Mononuclear cell (primary cell): ENCODE measurements around the gene IL27RA. TPM values are rescaled to one million over a fixed set of nuclear protein-coding genes. Genes with fewer than 3 reads are reported as not detected.
A peak's percentile ranks its signal among the peaks of the same experiment; 100 is the strongest.
"Not testable (repeated sequence)": the region's sequence is repeated elsewhere in the genome, so short reads cannot be mapped to it uniquely, and the experiment has no call there.

Experiments used
- H3K27me3 ChIP-seq: 2 replicates; pipeline ENCODE4 v1.6.0; 2011; ENCODE audit warnings: low read length, control low read depth; ENCODE audit not compliant: insufficient read depth
- H3K4me1 ChIP-seq: 2 replicates; pipeline ENCODE4 v1.5.1; 2011; ENCODE audit warnings: mild to moderate bottlenecking, low read length, control low read depth; ENCODE audit not compliant: insufficient read depth
- H3K4me3 ChIP-seq: 2 replicates; pipeline ENCODE4 v1.5.1; 2011; ENCODE audit warnings: mild to moderate bottlenecking, low read length, moderate library complexity
- H3K9me3 ChIP-seq: 2 replicates; pipeline ENCODE4 v1.5.1; 2011; ENCODE audit warnings: low read depth, mild to moderate bottlenecking, control low read depth, low read length
- total RNA-seq: library from RNA; depleted of rRNA; stranded (reverse); fragments of >200 nt; gene quantifications from one replicate; pipeline ENCODE4 v1.2.3, GENCODE V29; 2012

The IL27RA gene
- total RNA-seq, 1 donor = 18.5 TPM

DNA sequence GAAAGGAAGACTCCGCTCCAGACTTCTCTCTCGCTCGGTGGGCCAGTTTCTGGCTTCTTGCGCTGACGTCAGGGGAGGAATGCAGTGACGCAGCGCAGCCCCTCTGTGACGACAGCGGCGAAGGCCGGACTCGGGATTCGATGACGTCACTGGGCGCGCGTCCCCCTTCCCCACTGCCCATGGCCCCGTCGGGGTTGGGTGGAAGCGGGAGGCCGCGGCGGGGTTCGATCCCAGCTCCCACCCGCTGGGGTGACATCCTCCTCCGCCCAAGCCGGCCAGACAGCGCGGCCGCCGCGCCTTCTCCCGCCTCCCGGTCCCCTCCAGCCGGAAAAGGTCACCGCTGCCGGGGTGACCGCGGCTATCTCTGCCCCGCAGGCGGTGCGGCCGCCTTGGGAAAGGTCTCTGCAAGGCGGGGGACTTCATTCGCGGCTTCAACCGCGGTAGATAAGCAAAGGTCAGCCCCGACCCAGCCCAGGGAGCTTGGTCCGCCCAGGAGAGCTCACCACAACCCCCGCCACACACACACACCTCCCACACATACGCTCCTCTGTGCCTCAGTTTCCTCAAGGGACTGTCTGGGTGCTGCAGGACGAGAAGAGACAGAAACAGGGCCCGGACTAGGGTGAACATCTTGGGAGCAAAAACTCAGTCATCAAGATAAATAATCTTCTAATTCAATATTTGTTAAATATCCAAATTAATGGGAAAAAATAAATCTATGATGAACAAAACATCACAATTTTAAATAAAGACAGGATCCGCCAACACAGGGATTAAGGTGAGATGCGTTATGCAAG is 24.6 kb upstream of the IL27RA start:
- peak overlapping the region; percentile 82 for H3K4me3 ChIP-seq
- H3K4me1 ChIP-seq = peaks cover 40% of the 10 kb centered on the region
- H3K9me3 ChIP-seq = no peaks in the 10 kb centered on the region
- H3K27me3 ChIP-seq = no peaks in the 10 kb centered on the region

DNA sequence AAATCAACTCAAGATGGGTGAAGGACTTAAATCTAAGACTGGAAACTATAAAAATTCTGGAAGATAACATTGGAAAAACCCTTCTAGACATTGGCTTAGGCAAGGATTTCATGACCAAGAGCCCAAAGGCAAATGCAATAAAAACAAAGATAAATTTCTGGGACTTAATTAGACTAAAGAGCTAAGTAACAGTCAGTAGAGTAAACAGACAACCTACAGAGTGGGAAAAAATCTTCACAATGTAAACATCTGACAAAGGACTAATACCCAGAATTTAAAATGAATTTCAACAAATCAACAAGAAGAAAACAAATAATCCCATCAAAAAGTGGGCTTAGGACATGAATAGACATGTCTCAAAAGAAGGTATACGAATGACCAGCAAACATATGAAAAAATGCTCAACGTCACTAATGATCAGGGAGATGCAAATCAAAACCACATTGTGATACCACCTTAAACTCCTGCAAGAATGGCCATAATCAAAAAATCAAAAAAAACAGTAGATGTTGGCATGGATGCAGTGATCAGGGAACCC is 19.1 kb upstream of the IL27RA start:
- H3K4me1 ChIP-seq = peaks cover 23% of the 10 kb centered on the region
- H3K27me3 ChIP-seq = no peaks in the 10 kb centered on the region
- no peaks in the 10 kb centered on the region for H3K9me3 ChIP-seq
- H3K4me3 ChIP-seq = no peak overlapping the region

DNA sequence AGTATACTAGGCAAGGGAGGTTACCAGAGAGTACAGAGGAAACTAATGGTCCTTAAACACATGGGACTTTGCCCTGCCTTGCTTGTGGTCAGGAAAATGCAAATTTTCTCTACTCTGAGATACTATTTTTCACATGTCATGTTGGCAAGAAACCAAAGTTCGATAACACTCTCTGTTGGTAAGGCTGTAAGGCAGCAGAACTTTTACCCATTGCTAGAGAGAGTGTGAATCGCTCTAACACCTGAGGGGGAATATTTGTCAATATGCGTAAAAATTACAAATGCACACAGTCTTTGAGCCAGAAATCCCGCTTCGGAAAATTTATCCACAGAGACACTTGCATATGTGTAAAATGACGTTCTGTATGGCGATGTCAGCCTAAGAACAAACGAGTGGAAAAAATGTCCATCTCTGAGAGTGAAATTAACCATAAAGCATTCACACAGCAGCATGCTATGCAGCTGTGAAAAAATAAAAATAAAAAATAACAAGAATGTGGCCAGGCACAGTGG is 16.0 kb upstream of the IL27RA start:
- Histone ChIP-seq H3K4me3 (no peak overlapping the region), H3K27me3 (no peaks in the 10 kb centered on the region), H3K4me1 (peaks cover 43% of the 10 kb centered on the region)

DNA sequence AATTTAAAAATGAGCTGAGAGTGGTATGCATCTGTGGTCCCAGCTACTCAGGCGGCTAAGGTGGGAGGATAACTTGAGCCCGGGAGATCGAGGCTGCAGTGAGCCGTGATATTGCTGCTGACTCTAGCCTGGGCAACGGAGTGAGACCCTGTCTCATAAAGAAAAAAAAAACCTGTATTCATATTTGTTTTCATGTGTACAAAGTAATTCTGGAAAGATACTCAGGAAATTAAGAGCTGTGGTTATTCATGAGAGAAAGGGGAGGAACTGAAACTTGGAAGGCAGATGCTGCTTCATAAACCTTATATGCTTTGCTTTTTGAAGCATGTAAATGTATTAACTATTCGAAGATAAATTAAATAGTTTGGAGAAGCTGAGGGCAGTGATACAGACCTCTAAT is 12.5 kb upstream of the IL27RA start:
- no peak overlapping the region for H3K4me3 ChIP-seq
- peaks cover 56% of the 10 kb centered on the region for H3K4me1 ChIP-seq
- H3K27me3 ChIP-seq = no peaks in the 10 kb centered on the region
- no peaks in the 10 kb centered on the region for H3K9me3 ChIP-seq

More for the DNA sequence above, 16.0 kb upstream of the IL27RA start:
- no peaks in the 10 kb centered on the region for H3K9me3 ChIP-seq

DNA sequence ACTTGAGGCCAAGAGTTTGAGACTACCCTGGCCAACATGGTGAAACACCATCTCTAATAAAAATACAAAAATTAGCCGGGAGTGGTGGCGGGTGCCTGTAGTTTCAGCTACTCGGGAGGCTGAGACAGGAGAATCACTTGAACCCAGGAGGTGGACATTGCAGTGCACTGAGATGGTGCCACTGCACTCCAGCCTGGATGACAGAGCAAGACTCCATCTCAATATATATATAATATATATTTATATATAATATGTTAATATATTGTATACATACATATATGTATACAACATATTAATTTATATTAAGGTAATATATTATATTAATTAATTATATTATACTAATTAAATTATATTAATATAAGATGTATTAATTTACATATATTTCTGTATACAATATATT is 11.8 kb upstream of the IL27RA start:
- H3K27me3 ChIP-seq, H3K4me3 ChIP-seq, H3K9me3 ChIP-seq: not testable (repeated sequence)
- peaks cover 59% of the 10 kb centered on the region for H3K4me1 ChIP-seq

DNA sequence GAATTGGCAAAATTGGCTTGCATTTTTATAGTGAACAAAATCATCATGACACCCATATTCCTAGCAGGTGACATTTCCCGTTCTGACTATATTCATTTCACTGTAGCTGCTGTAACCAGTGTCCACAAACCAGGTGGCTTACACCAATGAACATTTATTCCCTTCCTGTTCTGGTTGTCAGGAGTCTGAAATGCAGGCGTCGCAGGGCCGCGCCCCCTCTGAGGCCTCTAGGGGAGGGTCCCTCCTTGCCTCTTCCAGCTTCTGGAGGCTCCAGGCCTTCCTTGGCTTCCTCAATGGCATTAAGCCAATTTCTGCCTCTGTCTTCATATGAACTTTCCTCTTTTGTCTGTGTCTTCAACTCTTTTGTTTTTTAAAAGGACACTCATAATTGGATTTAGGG is 10.1 kb upstream of the IL27RA start:
- peaks cover 64% of the 10 kb centered on the region for H3K4me1 ChIP-seq
- H3K9me3 ChIP-seq = no peaks in the 10 kb centered on the region

DNA sequence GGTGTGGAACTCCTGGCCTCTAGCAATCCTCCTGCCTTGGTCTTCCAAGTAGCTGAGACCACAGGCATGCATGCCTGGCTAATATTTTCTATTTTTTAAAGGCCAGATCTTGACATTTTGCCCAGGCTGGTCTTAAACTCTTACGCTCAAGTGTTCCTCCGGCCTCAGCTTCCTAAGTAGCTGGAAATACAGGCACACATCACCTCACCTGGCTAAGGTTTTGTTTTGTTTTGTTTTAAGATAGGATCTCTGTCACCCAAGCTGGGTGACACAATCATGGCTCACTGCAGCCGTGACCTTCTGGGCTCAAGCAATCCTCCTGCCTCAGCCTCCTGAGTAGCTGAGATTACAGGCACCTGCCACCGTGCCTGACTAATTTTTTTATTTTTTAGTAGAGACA is 9.1 kb upstream of the IL27RA start:
- Histone ChIP-seq H3K4me1 (peaks cover 60% of the 10 kb centered on the region), H3K27me3 (no peaks in the 10 kb centered on the region), H3K4me3 (no peak overlapping the region), H3K9me3 (no peaks in the 10 kb centered on the region)

More for the DNA sequence above, 10.1 kb upstream of the IL27RA start:
- H3K27me3 ChIP-seq = no peaks in the 10 kb centered on the region
- no peak overlapping the region for H3K4me3 ChIP-seq

DNA sequence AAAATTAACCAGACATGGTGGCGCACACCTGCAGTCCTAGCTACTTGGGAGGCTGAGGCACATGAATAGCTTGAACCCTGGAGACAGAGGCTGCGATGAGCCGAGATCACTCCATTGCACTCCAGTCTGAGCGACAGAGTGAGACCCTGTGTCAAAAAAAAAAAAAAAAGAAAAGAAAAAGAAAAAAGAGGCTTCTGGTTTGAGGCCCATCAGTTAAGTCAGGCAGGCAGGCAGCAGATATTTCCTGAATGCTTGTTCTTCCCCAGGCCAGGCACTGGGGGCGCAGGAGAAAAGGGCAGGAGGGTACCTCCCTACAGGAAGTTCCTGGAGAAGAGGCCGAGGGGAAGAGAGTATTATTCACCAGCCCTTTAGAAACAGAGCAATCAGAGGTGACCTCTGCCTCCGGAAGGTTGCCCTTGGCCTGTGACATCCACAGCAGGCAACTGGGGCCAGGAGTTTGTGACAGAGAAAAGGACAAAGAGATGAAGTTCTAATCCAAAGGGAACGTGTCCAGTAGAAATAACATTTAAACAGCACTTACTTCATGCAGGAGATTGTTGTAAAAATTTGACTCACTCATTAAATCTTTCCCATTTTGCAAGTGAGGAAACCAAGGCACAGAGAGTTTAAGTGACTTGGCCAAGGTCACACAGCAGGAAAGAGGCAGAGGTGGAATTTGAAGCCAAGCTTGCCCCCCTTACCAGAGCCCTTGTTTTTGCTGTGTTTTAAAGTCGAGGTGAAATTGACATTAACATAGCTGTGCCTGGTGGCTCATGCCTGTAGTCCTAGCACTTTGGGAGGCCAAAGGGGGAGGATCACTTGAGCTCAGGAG is 7.9 kb upstream of the IL27RA start:
- Histone ChIP-seq H3K4me1 (peaks cover 48% of the 10 kb centered on the region), H3K27me3 (no peaks in the 10 kb centered on the region), H3K4me3 (no peak overlapping the region), H3K9me3 (no peaks in the 10 kb centered on the region)

DNA sequence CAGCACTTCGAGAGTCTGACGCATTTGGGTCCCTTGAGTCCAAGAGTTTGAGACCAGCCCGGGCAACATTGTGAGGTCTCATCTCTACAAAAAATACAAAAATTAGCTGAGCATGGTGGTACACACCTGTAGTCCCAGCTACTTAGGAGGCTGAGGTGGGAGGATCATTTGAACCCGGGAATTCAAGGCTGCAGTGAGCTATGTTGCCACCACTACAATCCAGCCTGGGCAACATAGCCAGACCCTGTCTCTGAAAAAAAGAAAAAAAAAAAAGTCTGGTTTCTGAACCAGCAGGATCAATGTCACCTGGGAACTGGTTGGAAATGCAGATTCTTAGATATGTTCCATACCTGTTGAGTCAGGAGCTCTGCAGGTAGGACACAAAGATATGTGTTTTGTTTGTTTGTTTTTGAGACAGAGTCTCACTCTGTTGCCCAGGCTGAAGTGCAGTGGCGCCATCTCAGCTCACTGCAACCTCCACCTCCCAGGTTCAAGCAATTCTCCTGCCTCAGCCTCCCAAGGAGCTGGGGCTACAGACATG is 4.8 kb upstream of the IL27RA start:
- H3K4me1 ChIP-seq = peaks cover 49% of the 10 kb centered on the region

DNA sequence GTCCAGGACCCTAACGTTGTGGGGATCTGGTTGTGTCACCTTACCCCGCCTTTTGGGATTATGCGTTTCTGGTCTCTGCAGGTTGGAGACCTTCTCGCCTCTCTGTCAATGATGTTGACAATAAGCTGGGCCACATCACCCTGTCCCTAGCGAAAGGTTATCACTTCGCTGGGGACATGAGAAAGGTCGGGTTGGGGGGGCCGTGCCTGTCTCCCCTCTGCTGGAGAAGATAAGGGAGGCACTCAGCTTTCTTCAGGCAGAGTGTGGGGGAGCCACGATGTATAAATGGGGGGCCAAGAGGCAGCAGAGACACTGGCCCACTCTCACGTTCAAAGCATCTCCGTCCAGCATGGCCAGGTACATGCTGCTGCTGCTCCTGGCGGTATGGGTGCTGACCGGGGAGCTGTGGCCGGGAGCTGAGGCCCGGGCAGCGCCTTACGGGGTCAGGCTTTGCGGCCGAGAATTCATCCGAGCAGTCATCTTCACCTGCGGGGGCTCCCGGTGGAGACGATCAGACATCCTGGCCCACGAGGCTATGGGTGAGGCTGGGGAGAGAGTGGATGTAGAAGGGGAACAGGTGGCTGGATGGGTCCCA is 3.6 kb upstream of the IL27RA start, which contains the start of gene RLN3:
TSS of gene RLN3 (plus strand) at position 293 of the 595 bp plus-strand sequence. CDS start at position 350, 57 bp downstream.
- Histone ChIP-seq H3K27me3 (no peaks in the 10 kb centered on the region), H3K4me3 (no peak within 1 kb of the TSS), H3K4me1 (peaks cover 59% of the 10 kb centered on the region), H3K9me3 (no peaks in the 10 kb centered on the region)

More for the DNA sequence above, 4.8 kb upstream of the IL27RA start:
- not testable (repeated sequence) for H3K27me3 ChIP-seq, H3K9me3 ChIP-seq, H3K4me3 ChIP-seq

DNA sequence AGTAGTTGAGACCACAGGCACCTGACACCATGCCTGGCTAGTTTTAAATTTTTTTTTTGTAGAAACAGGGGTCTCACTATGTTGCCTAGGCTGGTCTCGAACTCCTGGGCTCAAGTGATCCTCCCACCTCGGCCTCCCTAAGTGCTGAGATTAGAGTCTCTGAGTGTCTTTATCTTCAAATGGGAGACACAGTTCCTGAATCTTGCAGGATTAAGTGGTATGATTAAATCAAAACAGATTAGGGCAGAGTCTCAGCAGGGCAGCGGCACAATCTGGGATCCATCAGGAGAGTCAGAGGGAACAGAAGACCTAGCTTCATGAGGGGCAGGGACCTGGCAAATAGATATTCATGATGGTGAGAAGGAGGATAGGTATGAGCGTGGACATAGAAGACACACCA is 2.7 kb upstream of the IL27RA start:
- Histone ChIP-seq H3K4me3 (no peak overlapping the region), H3K27me3 (no peaks in the 10 kb centered on the region), H3K9me3 (no peaks in the 10 kb centered on the region), H3K4me1 (peaks cover 51% of the 10 kb centered on the region)

DNA sequence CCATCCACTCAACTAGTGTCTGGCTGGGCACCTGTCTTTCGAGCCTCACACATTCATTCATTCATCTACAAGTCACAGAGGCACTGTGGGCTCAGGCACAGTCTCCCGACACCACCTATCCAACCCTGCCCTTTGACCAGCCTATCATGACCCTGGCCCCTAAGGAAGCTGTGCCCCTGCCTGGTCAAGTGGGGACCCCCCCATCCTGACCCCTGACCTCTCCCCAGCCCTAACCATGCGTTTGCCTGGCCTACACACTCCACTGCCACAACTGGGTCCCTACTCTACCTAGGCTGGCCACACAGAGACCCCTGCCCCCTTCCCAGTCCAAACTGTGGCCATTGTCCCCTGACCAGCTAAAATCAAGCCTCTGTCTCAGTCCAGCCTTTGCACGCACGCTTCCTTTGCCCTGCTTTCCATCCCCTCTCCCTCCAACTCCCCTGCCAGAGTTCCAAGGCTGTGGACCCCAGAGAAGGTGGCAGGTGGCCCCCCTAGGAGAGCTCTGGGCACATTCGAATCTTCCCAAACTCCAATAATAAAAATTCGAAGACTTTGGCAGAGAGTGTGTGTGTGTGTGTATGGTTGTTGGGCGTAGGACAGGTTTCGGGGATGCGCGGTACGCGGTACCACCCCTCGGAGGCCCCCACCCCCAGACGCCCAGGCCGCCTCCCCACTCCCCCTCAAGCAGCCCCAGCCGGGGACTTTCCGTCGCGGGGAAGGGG is 404 bp upstream of the IL27RA start:
- Histone ChIP-seq H3K9me3 (no peaks in the 10 kb centered on the region), H3K27me3 (no peaks in the 10 kb centered on the region), H3K4me1 (peaks cover 29% of the 10 kb centered on the region), H3K4me3 (peak overlapping the region; percentile 88)

DNA sequence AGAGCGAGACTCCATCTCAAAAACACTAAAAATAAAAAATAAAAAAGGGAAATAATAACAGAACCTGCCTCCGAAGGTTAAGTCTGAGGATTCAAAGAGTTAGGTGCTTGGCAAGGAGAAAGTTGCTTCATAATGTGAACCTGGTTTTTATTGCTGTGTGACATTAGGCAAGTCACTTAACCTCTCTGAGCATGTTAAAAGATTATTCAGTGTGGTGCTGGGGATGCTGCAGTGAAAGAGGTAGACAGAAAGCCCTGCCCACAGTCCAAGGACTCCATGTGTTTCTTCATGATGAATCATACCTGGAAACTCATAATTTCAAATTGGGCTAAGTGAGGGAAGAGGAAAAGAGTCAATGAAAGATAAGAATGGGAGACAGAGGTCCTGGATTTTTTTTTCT is 2.4 kb downstream of the IL27RA start:
- Histone ChIP-seq H3K4me1 (peaks cover 22% of the 10 kb centered on the region), H3K4me3 (no peak overlapping the region)

DNA sequence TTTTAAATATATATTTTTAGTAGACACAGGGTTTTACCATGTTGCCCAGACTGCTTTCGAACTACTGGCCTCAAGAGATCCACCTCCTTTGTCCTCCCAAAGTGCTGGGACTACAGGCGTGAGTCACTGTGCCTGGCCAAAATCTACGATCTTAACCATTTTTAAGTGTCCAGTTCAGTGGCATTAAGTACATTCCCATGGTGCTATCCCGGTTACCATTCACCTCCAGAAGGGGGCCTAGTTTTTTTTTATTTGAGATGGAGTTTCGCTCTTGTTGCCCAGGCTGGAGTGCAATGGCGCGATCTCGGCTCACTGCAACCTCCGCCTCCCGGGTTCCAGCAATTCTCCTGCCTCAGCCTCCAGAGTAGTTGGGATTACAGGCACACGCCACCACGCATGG is 3.6 kb downstream of the IL27RA start:
- not testable (repeated sequence) for H3K4me3 ChIP-seq, H3K9me3 ChIP-seq, H3K27me3 ChIP-seq
- H3K4me1 ChIP-seq = peaks cover 22% of the 10 kb centered on the region

More for the DNA sequence above, 2.4 kb downstream of the IL27RA start:
- no peaks in the 10 kb centered on the region for H3K9me3 ChIP-seq
- no peaks in the 10 kb centered on the region for H3K27me3 ChIP-seq
